HEK293T (cell line): ENCODE data around the gene MPDU1.

Source experiments
- ARNT ChIP-seq: fragments of 450-650 bp; IDR thresholded peaks from 2 replicates; pipeline ENCODE4 v1.6.1; 2017; ENCODE audit warnings: mild to moderate bottlenecking
- BHLHE40 ChIP-seq: fragments of 450-650 bp; IDR thresholded peaks from 2 replicates; pipeline ENCODE4 v1.6.1; 2016; ENCODE audit warnings: mild to moderate bottlenecking, moderate library complexity, borderline replicate concordance
- CTBP1 ChIP-seq: fragments of 450-650 bp; IDR thresholded peaks from 2 replicates; pipeline ENCODE4 v1.6.1; 2016; ENCODE audit warnings: borderline replicate concordance
- ELF4 ChIP-seq: fragments of 450-650 bp; IDR thresholded peaks from 2 replicates; pipeline ENCODE4 v1.6.1; 2017; ENCODE audit warnings: antibody characterized with exemption
- FOXK2 ChIP-seq: fragments of 450-650 bp; IDR thresholded peaks from 2 replicates; pipeline ENCODE4 v1.6.1; 2016; ENCODE audit warnings: mild to moderate bottlenecking
- FOXM1 ChIP-seq: fragments of 450-650 bp; IDR thresholded peaks from 2 replicates; pipeline ENCODE4 v1.6.1; 2017; ENCODE audit warnings: mild to moderate bottlenecking, borderline replicate concordance
- HDGF ChIP-seq: fragments of 450-650 bp; IDR thresholded peaks from 2 replicates; pipeline ENCODE4 v1.6.1; 2017; ENCODE audit warnings: antibody characterized with exemption, borderline replicate concordance
- L3MBTL2 ChIP-seq: fragments of 450-650 bp; conservative IDR thresholded peaks from 2 replicates; pipeline ENCODE4 v1.6.1; 2016; ENCODE audit warnings: mild to moderate bottlenecking
- SP1 ChIP-seq: fragments of 450-650 bp; IDR thresholded peaks from 2 replicates; pipeline ENCODE4 v1.6.1; 2017
- SUZ12 ChIP-seq: fragments of 450-650 bp; IDR thresholded peaks from 2 replicates; pipeline ENCODE4 v1.6.1; 2016; ENCODE audit warnings: mild to moderate bottlenecking
- TARDBP ChIP-seq: fragments of 450-650 bp; IDR thresholded peaks from 2 replicates; pipeline ENCODE4 v1.6.1; 2016

- TF ChIP-seq SUZ12 (no peak), HDGF (no peak), SP1 (no peak), BHLHE40 (no peak), TARDBP (no peak), FOXM1 (no peak), CTBP1 (no peak), ELF4 (no peak), L3MBTL2 (no peak), ARNT (no peak), FOXK2 (no peak)
Measured at GRCh38 chr17:7562208-7562605, 21.4 kb upstream of the MPDU1 start.
